ENCODE measurements around the gene SOD1.
"Not testable (repeated sequence)": the region's sequence is repeated elsewhere in the genome, so short reads cannot be mapped to it uniquely, and the experiment has no call there.

The SOD1 gene

DNA sequence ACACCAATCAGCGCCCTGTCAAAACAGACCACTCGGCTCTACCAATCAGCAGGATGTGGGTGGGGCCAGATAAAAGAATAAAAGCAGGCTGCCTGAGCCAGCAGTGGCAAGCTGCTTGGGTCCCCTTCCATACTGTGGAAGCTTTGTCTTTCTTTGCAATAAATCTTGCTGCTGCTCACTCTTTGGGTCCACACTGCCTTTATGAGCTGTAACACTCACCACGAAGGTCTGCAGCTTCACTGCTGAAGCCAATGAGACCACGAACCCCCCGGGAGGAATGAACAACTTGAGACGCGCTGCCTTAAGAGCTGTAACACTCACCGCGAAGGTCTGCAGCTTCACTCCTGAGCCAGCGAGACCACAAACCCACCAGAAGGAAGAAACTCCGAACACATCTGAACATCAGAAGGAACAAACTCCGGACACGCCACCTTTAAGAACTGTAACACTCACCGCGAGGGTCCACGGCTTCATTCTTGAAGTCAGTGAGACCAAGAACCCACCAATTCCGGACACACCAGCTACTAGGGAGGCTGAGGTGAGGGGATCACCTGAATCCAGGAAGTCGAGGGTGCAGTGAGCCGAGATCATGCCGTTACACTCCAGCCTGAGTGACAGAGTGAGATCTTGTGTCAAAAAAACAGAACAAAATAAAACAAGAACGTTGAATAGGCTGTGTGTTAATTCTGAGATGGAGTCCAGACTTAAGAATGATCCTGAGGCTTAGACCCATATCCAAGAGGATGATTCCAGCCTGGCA is 4.5 kb upstream of the SOD1 start:
- DNase-seq (ENCODE audit: low read depth in 2 of 2) = not testable (repeated sequence)

DNA sequence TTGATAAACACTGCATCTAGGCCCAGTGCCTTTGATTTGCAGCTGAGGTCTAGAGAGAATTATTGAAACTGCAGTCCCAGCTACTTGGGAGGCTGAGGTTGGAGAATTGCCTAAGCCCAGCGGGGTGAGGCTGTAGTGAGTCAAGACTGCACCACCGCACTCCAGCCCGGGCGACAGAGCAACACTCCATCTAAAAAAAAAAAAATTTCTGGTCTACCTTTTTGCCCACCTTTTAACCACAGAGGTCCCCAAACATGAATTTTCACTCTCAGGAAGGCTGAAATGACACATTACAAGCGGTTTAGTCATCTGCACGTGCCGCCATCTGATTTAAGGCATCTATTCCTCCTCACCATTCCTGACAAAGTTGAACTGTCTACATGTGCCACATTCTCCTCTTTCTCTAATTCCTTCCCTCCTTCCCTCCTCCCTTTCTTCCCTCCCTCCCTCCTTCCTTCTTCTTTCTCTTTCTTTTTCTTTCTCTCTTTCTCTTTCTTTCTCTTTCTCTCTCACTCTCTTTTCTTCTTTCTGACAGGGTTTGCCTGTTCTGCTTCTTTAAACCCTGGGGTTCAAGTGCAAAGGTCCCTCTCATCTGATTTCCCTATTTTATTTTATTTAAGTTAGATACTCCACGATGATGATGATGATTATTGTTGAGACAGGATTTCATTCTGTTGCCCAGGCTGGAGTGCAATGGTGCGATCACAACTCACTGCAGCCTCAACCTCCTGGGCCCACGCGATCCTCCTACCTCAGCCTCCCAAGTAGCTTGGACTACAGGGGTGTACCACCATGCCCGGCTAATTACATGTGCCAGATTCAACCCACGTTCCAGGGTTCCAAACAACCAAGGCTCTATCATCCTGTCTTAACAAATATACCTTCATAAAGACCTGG is 3.0 kb upstream of the SOD1 start:
- no peak for DNase-seq (ENCODE audit: low read depth in 2 of 2)

DNA sequence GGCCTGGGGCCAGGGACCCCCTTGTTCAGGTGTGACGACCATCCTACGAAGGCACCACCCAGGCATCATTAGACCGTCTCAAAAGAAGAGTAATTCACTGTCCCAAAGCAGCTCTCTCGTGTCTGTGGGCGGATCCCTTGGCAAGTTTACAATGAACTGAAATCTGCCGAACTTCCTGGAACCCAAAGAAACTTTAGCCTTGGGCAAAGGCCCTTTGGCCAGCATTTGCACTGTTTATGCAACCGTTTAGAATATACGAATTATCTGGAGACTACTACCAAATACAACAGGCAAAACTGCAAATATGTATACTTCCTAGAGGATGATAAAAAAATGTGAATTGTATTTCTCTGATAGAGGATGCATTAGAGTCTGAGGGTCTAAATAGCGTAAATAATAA is 1.4 kb upstream of the SOD1 start:
- DNase-seq (ENCODE audit: low read depth in 2 of 2) = no peak

DNA sequence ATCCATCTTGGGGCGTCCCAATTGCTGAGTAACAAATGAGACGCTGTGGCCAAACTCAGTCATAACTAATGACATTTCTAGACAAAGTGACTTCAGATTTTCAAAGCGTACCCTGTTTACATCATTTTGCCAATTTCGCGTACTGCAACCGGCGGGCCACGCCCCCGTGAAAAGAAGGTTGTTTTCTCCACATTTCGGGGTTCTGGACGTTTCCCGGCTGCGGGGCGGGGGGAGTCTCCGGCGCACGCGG is 282 bp upstream of the SOD1 start:
- no peak for DNase-seq (ENCODE audit: low read depth in 2 of 2)

DNA sequence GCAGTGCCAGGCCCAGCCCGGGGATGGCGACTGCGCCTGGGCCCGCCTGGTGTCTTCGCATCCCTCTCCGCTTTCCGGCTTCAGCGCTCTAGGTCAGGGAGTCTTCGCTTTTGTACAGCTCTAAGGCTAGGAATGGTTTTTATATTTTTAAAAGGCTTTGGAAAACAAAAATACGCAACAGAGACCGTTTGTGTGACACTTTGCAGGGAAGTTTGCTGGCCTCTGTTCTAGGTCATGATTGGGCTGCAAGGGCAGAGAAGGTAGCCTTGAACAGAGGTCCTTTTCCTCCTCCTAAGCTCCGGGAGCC is 719 bp downstream of the SOD1 start:
- DNase-seq (ENCODE audit: low read depth in 2 of 2) = no peak

DNA sequence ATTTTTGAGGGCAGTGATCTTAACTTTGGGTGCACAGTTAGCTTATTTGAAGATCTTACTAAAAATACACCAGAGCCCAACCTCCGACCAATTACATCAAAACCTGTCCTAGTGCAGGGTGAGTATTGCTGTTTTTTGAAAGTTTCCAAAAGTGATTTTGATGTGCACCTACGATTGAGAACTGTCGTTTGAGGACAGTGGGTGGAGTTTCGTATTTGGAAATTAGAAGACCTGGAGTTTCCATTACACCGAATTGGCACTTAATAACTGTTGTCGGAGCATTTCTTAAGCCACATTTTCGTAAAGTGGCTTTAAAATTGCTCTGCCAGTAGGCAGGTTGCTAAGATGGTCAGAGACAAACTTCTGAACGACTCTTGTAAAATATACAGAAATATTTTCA is 1.1 kb downstream of the SOD1 start:
- DNase-seq (ENCODE audit: low read depth in 2 of 2) = no peak

DNA sequence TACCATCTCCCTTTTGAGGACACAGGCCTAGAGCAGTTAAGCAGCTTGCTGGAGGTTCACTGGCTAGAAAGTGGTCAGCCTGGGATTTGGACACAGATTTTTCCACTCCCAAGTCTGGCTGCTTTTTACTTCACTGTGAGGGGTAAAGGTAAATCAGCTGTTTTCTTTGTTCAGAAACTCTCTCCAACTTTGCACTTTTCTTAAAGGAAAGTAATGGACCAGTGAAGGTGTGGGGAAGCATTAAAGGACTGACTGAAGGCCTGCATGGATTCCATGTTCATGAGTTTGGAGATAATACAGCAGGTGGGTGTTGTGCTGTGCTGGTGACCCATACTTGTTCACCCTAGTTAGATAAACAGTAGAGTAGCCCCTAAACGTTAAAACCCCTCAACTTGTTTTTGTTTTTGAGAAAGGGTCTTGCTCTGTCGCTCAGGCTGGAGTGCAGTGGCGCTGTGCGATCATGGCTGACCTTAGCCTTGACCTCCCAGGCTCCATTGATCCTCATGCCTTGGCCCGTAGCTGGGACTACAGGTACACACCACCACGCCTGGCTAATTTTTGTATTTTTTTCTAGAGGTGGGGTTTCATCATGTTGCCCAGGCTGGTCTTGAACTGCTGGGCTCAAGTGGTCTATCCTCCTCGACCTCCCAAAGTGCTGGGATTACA is 4.2 kb downstream of the SOD1 start:
- DNase-seq (ENCODE audit: low read depth in 2 of 2) = no peak

DNA sequence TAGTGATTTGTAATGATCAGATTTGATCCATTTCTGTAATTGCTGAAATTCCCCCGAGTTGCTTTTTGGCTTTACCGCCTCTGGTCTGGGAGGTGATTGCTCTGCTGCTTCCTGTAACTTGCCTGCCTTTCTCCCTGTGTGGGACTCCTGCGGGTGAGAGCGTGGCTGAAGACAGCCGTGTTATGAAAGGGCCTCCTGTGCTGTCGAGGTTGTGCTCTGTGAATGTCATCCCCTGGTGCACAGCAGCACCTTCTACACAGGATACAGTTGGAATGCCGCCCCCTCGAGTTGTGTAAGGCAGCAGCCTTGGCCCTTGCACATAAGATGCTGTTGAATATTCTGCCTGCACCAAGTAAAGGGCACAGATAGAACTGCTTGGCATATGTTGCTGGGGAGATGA is 5.9 kb downstream of the SOD1 start:
- DNase-seq (ENCODE audit: low read depth in 2 of 2) = no peak

DNA sequence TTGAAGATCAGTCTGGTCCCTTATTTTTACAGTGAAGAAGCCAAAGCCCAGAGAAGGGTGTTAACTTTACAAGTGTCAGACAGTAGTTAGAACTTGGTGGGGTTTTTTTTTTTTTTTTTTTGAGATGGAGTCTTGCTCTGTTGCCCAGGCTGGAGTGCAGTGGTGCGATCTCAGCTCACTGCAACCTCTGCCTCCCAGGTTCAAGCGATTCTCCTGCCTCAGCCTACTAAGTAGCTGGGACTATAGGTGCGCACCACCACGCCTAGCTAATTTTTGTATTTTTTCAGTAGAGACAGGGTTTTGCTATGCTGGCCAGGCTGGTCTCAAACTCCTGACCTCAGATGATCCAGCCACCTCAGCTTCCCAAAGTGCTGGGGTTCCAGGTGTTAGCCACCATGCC is 6.4 kb downstream of the SOD1 start:
- not testable (repeated sequence) for DNase-seq (ENCODE audit: low read depth in 2 of 2)

DNA sequence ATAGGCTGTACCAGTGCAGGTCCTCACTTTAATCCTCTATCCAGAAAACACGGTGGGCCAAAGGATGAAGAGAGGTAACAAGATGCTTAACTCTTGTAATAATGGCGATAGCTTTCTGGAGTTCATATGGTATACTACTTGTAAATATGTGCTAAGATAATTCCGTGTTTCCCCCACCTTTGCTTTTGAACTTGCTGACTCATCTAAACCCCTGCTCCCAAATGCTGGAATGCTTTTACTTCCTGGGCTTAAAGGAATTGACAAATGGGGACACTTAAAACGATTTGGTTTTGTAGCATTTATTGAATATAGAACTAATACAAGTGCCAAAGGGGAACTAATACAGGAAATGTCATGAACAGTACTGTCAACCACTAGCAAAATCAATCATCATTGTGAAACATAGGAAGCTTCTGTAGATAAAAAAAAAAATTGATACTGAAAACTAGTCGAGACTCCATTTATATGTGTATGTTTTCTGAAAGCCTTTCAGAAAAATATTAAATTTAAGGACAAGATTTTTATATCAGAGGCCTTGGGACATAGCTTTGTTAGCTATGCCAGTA is 7.0 kb downstream of the SOD1 start:
- DNase-seq (ENCODE audit: low read depth in 2 of 2) = no peak

DNA sequence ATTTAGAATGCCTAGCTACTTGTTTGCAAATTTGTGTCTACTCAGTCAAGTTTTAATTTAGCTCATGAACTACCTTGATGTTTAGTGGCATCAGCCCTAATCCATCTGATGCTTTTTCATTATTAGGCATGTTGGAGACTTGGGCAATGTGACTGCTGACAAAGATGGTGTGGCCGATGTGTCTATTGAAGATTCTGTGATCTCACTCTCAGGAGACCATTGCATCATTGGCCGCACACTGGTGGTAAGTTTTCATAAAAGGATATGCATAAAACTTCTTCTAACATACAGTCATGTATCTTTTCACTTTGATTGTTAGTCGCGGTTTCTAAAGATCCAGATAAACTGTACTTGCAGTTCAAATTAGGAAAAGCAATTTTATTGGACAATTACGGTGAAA is 7.6 kb downstream of the SOD1 start:
- no peak for DNase-seq (ENCODE audit: low read depth in 2 of 2)

DNA sequence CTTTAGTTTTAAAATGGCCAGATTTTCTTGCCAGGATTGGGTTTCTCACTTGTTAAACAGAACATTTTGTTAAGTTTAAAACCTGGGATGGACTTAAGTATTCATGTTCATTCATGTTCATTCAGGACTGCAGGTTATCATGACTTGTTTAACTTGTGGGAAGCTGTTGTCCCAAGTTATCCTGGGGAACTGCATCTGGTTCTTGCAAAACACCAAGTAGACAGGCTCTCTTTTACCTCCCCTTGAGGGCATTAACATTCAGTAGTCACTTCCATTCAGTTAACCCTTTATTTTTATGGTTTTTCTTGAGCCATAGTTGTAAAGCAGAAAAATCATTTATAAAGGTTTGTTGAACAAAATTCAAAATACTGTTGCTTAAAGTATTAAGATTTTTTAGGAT is 8.1 kb downstream of the SOD1 start:
- DNase-seq (ENCODE audit: low read depth in 2 of 2) = no peak

DNA sequence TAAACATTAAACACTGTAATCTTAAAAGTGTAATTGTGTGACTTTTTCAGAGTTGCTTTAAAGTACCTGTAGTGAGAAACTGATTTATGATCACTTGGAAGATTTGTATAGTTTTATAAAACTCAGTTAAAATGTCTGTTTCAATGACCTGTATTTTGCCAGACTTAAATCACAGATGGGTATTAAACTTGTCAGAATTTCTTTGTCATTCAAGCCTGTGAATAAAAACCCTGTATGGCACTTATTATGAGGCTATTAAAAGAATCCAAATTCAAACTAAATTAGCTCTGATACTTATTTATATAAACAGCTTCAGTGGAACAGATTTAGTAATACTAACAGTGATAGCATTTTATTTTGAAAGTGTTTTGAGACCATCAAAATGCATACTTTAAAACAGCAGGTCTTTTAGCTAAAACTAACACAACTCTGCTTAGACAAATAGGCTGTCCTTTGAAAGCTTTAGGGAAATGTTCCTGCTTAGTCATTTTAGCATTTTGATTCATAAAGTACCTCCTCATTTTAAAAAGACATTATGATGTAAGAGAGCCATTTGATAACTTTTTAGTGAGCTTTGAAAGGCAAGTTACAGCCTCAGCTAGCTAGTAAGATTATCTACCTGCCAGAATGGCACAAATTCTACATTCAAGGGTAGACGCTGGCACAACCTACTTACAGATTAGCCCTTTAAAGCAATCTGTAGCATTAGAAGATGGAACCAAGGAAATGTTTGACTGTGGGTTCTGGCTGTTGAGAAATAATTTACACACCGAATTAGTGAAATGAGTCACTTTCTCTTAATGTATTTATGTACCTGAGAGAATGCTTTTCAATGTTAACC is 9.4 kb downstream of the SOD1 start:
- no peak for DNase-seq (ENCODE audit: low read depth in 2 of 2)

DNA sequence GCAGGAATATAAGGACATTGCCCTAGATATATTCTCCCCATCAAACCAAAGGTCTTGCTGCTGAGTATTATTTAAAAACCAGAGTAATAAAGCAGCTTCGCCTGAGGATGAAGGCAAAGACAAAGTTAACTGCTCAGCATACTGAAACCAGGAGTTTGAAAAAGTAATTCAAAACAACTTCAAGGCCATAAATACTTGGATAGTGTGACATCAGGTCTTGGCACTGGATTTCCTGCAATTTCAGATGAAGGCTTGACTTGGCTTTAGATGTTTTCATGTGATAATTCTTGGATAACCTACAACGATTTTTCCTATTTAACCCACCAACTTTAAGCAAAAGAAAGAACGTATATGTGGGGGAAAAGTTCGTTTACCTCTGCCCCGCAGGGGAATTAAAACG is 10.6 kb downstream of the SOD1 start:
- no peak for DNase-seq (ENCODE audit: low read depth in 2 of 2)

DNA sequence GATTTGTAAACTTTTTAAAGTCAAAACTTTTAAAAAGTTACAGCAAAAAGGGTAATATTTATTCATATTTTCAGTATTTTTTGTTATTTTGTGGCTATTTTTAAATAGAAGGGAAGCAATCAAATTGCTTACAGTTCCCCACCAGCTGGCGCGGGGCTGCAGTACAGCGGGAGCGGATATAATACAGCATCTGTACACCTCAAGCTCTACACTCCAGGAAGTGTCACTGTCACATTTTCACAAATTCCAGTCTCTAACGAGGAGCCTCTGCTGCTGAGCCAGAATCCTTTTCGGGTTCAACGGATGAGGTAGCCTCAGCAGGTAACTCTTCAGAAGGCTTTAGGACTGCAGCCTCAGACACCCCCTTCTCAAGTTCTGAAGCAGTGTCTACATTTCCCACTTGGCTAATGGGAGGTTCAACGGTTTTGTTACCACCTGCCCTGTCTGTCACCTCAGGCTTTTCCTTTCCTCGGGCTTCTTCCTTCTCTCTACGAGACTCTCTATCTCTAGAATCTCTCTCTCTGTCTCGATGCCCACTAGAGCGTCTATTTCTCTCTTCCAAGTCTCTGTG is 11.7 kb downstream of the SOD1 start:
- no peak for DNase-seq (ENCODE audit: low read depth in 2 of 2)

DNA sequence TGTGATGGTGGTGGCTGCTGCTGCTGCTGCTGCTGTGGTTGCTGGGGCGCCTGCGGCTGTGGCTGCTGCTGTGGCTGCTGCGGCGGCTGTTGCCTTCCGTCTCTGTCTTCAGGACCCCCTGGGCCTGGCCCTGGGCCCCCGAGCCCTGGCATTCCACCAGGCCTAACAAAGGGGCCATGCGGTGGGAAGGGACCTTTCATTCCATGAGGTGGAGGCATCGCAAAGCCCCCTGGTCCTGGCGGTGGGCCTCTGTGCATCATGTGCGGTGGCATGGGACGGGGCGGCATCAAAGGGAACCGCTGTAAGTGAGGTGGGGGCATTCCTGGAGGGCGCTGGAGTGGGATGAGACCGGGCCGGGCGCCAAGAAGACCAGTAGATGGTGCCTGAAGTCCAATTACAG is 12.4 kb downstream of the SOD1 start:
- DNase-seq (ENCODE audit: low read depth in 2 of 2) = no peak

DNA sequence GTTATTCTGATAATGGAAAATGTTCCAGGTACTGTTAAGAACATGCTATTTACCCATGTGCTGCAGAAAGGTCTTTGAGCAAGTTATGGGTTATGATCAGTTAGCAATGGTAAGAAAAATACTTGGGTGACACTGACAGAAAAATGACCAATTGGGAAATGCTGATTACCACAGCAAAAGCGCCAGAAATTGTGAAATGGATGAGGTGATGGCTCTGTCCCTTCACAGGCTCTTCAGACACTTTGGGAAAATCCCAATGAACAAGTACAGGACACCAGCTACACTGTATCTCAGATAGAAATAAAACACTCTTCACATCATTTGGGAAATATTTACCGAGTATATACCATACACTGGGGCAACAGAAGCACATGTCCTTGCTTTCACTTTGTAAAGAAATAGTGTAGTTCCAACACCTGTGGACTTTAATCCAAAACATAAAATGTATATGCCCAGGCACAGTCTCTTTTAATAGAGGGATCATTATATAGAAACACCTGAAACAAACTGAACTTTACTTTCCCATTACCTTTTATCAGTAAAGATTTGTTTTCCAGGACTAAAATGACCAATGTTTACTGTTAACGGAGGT is 13.9 kb downstream of the SOD1 start:
- DNase-seq (ENCODE audit: low read depth in 2 of 2) = no peak

DNA sequence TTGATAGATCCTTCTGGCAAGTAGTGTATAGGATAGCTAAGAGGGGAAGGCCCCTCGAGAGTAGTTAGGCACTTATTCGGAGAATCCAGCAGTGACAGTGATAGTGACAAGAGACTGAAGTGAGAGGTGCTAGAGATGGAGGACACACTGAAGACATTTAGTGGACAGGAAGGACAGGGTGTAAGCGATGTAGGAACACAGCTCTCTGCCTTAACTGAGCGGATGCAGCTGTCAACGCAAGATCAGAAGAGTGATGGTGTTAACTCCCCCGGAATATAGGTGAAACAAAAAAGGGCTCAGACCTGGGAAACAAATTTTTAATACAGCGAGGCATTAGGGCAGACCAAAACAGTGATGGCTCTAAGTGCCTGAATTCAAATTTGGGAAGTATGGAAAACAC is 15.8 kb downstream of the SOD1 start:
- no peak for DNase-seq (ENCODE audit: low read depth in 2 of 2)

DNA sequence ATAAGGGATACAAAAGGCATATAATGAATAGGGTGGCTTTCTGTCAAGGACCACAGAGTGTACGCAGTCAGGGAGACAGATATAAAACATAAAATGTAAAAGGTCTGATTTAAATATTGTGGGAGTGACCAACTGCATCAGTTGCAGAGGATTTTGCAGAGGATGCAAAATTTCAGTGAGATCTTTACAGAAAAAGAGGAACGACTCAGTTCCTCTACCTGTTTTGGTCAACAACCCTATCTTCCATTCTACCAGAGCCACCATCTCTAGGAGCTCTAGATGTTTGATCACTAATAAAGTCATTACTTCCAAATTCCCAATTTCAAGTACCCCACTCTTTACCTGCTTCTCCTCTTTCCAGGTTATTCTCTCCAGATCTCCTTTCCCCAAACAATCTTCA is 16.5 kb downstream of the SOD1 start:
- no peak for DNase-seq (ENCODE audit: low read depth in 2 of 2)

DNA sequence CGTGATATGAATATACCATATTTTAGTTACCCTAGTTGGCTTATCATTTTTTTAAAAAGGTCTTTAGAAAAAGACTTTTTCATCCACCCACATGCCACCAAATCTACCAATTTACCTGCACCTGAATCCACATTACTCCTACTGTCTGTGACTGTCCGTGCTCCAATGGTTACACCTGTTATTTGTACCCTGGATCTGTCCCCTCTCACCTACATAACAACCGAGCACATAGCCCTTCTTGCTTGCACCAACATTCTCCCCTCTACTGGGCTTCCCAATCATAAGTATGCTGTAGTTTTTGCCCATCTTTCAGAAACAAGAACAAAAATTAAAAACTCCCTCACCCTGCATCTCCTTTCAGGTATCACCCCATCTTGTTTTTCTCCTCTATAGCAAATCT is 17.6 kb downstream of the SOD1 start:
- no peak for DNase-seq (ENCODE audit: low read depth in 2 of 2)

DNA sequence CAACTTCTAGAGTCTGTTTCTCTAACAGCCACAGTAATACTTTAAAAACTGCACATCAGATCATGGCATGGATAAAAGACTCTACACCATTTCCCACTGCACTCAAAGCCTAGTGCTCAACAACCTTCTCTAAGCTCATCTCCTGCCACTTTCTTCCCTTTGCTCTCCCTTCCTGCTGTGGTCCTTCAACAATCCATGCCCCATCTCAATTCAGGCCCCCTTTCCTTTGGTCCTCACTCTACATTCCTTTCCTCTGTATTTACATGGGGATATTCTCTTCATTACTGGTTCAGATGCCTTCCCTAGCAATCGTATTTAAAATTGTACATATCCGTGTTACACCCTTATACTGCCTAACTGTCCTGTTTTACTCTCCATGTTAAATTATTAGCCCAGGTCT is 19.0 kb downstream of the SOD1 start:
- DNase-seq (ENCODE audit: low read depth in 2 of 2) = no peak

Data from stimulated activated CD8-positive, alpha-beta memory T cell treated with anti-CD3 and anti-CD28 coated beads, Interleukin-15, amount 100 ng/mL, for 4 hours (primary cell).